ENCODE measurements around the gene MTUS2.

GRCh38 chr13:29505511-29505910 is 685.4 kb downstream of the MTUS2 start:
- TF ChIP-seq CTCF (IDR thresholded peaks at IDR 0.05; ENCODE audit: low read depth, low read length, missing input control) (no peak), ZBTB33 (IDR thresholded peaks at IDR 0.05) (no peak), RAD21 (IDR thresholded peaks at IDR 0.05) (no peak), REST (IDR thresholded peaks at IDR 0.05) (no peak), TAF1 (conservative IDR thresholded peaks at IDR 0.05) (no peak), SP1 (IDR thresholded peaks at IDR 0.05) (no peak), YY1 (IDR thresholded peaks at IDR 0.05) (no peak)
